GM12878 (cell line): ENCODE measurements around the gene CCL7. TPM values are rescaled to one million over a fixed set of nuclear protein-coding genes. Genes with fewer than 3 reads are reported as not detected.

Source experiments
- ATAC-seq: fragments of 200-7000 bp; cut with Tn5 transposase; 3 replicates; pipeline ENCODE4 v1.9.1; 2020; ENCODE audit warnings: mild to moderate bottlenecking, moderate library complexity
- BruUV-seq: library from RNA; stranded (reverse); fragments of 400-500 nt; replicated peaks from 2 replicates; lab custom pipeline; 2021; lab: Mats Ljungman, UMichigan
- CTCF ChIA-PET: fragments of 300-600 bp; sonication (Branson Sonifier 250); formaldehyde crosslinking; extraction: SDS; loops from one replicate; lab custom pipeline; 2021; ENCODE audit warnings: inconsistent platforms; lab: Yijun Ruan, JAX
- POLR2A ChIA-PET: fragments of 350-600 bp; formaldehyde crosslinking; extraction: SDS; loops from one replicate; lab custom pipeline; 2021; ENCODE audit warnings: inconsistent platforms; lab: Charles Lee
- RAD21 ChIA-PET: fragments of 300-600 bp; sonication (Branson Sonifier 250); formaldehyde crosslinking; loops from one replicate; lab custom pipeline; 2023; ENCODE audit warnings: antibody characterized with exemption; ENCODE audit not compliant: unreplicated experiment; lab: Charles Lee
- SMC1A ChIA-PET: fragments of 300-600 bp; sonication (Branson Sonifier 250); formaldehyde crosslinking; loops from one replicate; lab custom pipeline; 2023; ENCODE audit not compliant: unreplicated experiment, uncharacterized antibody; lab: Charles Lee
- DNase-seq: peaks from one replicate; pipeline ENCODE4 v3.0.0-alpha.2; 2011; ENCODE audit warnings: low read depth, low spot score
- FAIRE-seq: peaks from 3 replicates; lab custom pipeline; 2011; peaks lifted over from hg19 to GRCh38; lab: Jason Lieb, UNC
- H2AFZ ChIP-seq: 2 replicates; pipeline ENCODE4 v1.6.0; 2011; ENCODE audit warnings: low read depth, low read length, control low read depth; ENCODE audit not compliant: control insufficient read depth
- H3K27ac ChIP-seq: 2 replicates; pipeline ENCODE4 v1.5.1; 2011; ENCODE audit warnings: control low read depth; ENCODE audit not compliant: control insufficient read depth, insufficient read depth
- H3K27me3 ChIP-seq, 2 experiments: replicated peaks in 1 of 2; 2 replicates each; pipeline versions ENCODE4 v1.6.0 to v1.6.1; 2011; ENCODE audit warnings: low read length in 1 of 2; ENCODE audit not compliant: control insufficient read depth in 2 of 2, insufficient read depth in 2 of 2
- H3K36me3 ChIP-seq, 2 experiments: 2 replicates each; pipeline ENCODE4 v1.5.1; 2011; ENCODE audit warnings: low read length in 1 of 2; ENCODE audit not compliant: control insufficient read depth in 2 of 2, insufficient read depth in 2 of 2
- H3K4me1 ChIP-seq: 2 replicates; pipeline ENCODE4 v1.6.1; 2011; ENCODE audit warnings: mild to moderate bottlenecking, low read length, moderate library complexity, mixed read lengths; ENCODE audit not compliant: control insufficient read depth, insufficient read depth
- H3K4me2 ChIP-seq: 2 replicates; pipeline ENCODE4 v1.6.0; 2011; ENCODE audit warnings: control low read depth; ENCODE audit not compliant: control insufficient read depth, insufficient read depth
- H3K4me3 ChIP-seq: fragments of 200-600 bp; sonication (generic); 2 replicates; pipeline ENCODE4 v1.5.1; 2016
- H3K79me2 ChIP-seq: 2 replicates; pipeline ENCODE4 v1.6.0; 2011; ENCODE audit warnings: low read length; ENCODE audit not compliant: control insufficient read depth, insufficient read depth
- H3K9ac ChIP-seq: 2 replicates; pipeline ENCODE4 v1.8.0; 2011; ENCODE audit warnings: low read length, control low read depth, mixed read lengths; ENCODE audit not compliant: control insufficient read depth, insufficient read depth
- H3K9me3 ChIP-seq: replicated peaks from 3 replicates; pipeline ENCODE4 v1.5.1; 2011; ENCODE audit warnings: mild to moderate bottlenecking, low read length; ENCODE audit not compliant: control insufficient read depth, insufficient read depth
- H4K20me1 ChIP-seq: 2 replicates; pipeline ENCODE4 v1.6.0; 2011; ENCODE audit not compliant: control insufficient read depth, insufficient read depth
- BCL11A ChIP-seq: IDR thresholded peaks from 2 replicates; pipeline ENCODE4 v1.6.1; 2011; ENCODE audit warnings: low read depth, low read length
- CUX1 ChIP-seq: IDR thresholded peaks from 2 replicates; pipeline ENCODE4 v1.6.1; 2012; ENCODE audit warnings: improper control_type of control experiment, low read depth, low read length; ENCODE audit not compliant: insufficient replicate concordance
- DPF2 ChIP-seq: fragments of 450-650 bp; IDR thresholded peaks from 2 replicates; pipeline ENCODE4 v1.6.1; 2017; ENCODE audit warnings: mild to moderate bottlenecking
- ELK1 ChIP-seq: IDR thresholded peaks from 2 replicates; pipeline ENCODE4 v1.6.1; 2012; ENCODE audit warnings: low read depth, low read length, improper control_type of control experiment
- EZH2 ChIP-seq: IDR thresholded peaks from 2 replicates; pipeline ENCODE4 v1.6.1; 2012; ENCODE audit warnings: low read depth, mild to moderate bottlenecking, control low read depth, inconsistent platforms, low read length, borderline replicate concordance; ENCODE audit not compliant: control insufficient read depth
- KAT2A ChIP-seq: conservative IDR thresholded peaks from 2 replicates; pipeline ENCODE4 v1.6.1; 2011; ENCODE audit warnings: low read depth, low read length; ENCODE audit not compliant: control insufficient read depth
- MXI1 ChIP-seq: fragments of 150-350 bp; IDR thresholded peaks from 2 replicates; pipeline ENCODE4 v1.6.1; 2011; ENCODE audit warnings: low read depth, mild to moderate bottlenecking, inconsistent platforms, low read length, improper control_type of control experiment
- NFYA ChIP-seq: IDR thresholded peaks from 2 replicates; pipeline ENCODE4 v1.6.1; 2011; ENCODE audit warnings: low read depth, mild to moderate bottlenecking, low read length, improper control_type of control experiment, borderline replicate concordance
- POLR2AphosphoS2 ChIP-seq: IDR thresholded peaks from 2 replicates; pipeline ENCODE4 v1.6.1; 2011; ENCODE audit warnings: low read depth, mild to moderate bottlenecking, low read length, improper control_type of control experiment, moderate library complexity
- RCOR1 ChIP-seq: conservative IDR thresholded peaks from 2 replicates; pipeline ENCODE4 v1.6.1; 2012; ENCODE audit warnings: low read depth, low read length, improper control_type of control experiment
- RELA ChIP-seq: fragments of 450-650 bp; IDR thresholded peaks from 2 replicates; pipeline ENCODE4 v1.8.0; 2014; ENCODE audit warnings: borderline replicate concordance; ENCODE audit not compliant: partially characterized antibody
- RFX5 ChIP-seq: IDR thresholded peaks from 2 replicates; pipeline ENCODE4 v1.6.1; 2011; ENCODE audit warnings: low read depth, low read length, improper control_type of control experiment
- SIX5 ChIP-seq: IDR thresholded peaks from 2 replicates; pipeline ENCODE4 v1.6.1; 2011; ENCODE audit warnings: mild to moderate bottlenecking, low read depth, low read length, moderate library complexity; ENCODE audit not compliant: severe bottlenecking
- SMAD5 ChIP-seq: IDR thresholded peaks from 2 replicates; pipeline ENCODE4 v1.6.1; 2016; ENCODE audit warnings: antibody characterized with exemption, low read depth
- SREBF2 ChIP-seq: IDR thresholded peaks from 2 replicates; pipeline ENCODE4 v1.6.1; 2012; ENCODE audit warnings: mild to moderate bottlenecking, low read length
- TCF7 ChIP-seq: IDR thresholded peaks from 2 replicates; pipeline ENCODE4 v1.6.1; 2014; ENCODE audit warnings: antibody characterized with exemption, borderline replicate concordance
- YBX1 ChIP-seq: fragments of 450-650 bp; IDR thresholded peaks from 2 replicates; pipeline ENCODE4 v1.6.1; 2016; ENCODE audit warnings: antibody characterized with exemption
- YY1 ChIP-seq: IDR thresholded peaks from 2 replicates; pipeline ENCODE4 v1.6.1; 2011; ENCODE audit warnings: low read depth, mild to moderate bottlenecking, low read length
- WGBS: methylation state at CpG from one replicate; pipeline ENCODE4 v1.1.6; 2016; ENCODE audit warnings: low lambda C conversion rate; ENCODE audit not compliant: insufficient replicate concordance, insufficient coverage; ENCODE audit errors: missing lambda C conversion rate; 5-methylcytosine and 5-hydroxymethylcytosine counted together
- in situ Hi-C: fragments of 300-500 bp; cut with MboI; formaldehyde crosslinking; loops from 9 replicates; pipeline ENCODE4 v1.14.3; 2018; ENCODE audit warnings: mixed read lengths
- intact Hi-C: fragments of 100-400 bp; cut with micrococcal nuclease; formaldehyde crosslinking; loops from one replicate; pipeline ENCODE4 v1.14.2; 2022; ENCODE audit not compliant: unreplicated experiment
- polyA plus RNA-seq, 11 experiments: library from polyadenylated mRNA; depleted of rRNA in 4 of 11; unstranded in 6 of 11; stranded (reverse) in 5 of 11; fragments of >200 nt; fragmentation: Nextera tagmentation in 4 of 11; fragmentation: Illumina TruSeq in 1 of 11; extraction: Ambion mirVana in 4 of 11; extraction: Trizol in 1 of 11; gene quantifications; 1 replicate in 1 of 11; 2 replicates in 10 of 11; pipeline versions ENCODE4 v1.2.1 to v1.2.3, GENCODE V29; 2011 to 2016; ENCODE audit warnings: inconsistent platforms in 2 of 11, missing spikeins in 2 of 11, low read depth in 1 of 11
- total RNA-seq, 4 experiments: library from RNA; depleted of rRNA in 3 of 4; stranded (reverse); fragments of >200 nt in 3 of 4; fragmentation: Illumina TruSeq in 1 of 4; extraction: Trizol in 1 of 4; gene quantifications; 2 replicates each; pipeline versions ENCODE4 v1.2.1 to v1.2.3, GENCODE V29; 2013 to 2021

The CCL7 gene
- total and polyA plus RNA-seq, 10 of the 15 experiments (the other 5 are each of a cell fraction or from before 2014, with no cell fraction given) = not detected

GRCh38 chr17:34275881-34276280 lies 5.9 kb downstream of the CCL7 start:
- FAIRE-seq = no peak
- H3K79me2 ChIP-seq = no peaks in the 10 kb centered on the region
- POLR2A ChIA-PET = no interaction called here
- no peak for TF ChIP-seq RFX5
- TF ChIP-seq KAT2A = no peak
- TF ChIP-seq RELA = no peak
- TF ChIP-seq YBX1 = no peak
- no peak for TF ChIP-seq NFYA
- TF ChIP-seq RCOR1 = no peak
- TF ChIP-seq TCF7 = no peak
- TF ChIP-seq SMAD5 = no peak
- TF ChIP-seq CUX1 = no peak
- no peak for TF ChIP-seq ELK1
- TF ChIP-seq BCL11A = no peak
- no peak for TF ChIP-seq POLR2AphosphoS2
- TF ChIP-seq SIX5 = no peak
- no peak for TF ChIP-seq EZH2
- no peak for TF ChIP-seq SREBF2
- TF ChIP-seq YY1 = no peak
- TF ChIP-seq DPF2 = no peak
- TF ChIP-seq MXI1 = no peak
- TF ChIP-seq, all 136 proteins: peak for 0
- RAD21 ChIA-PET = no interaction called here
- no peak overlapping the region for H3K9ac ChIP-seq
- no TSS peak for BruUV-seq
- no peaks in the 10 kb centered on the region for H4K20me1 ChIP-seq
- SMC1A ChIA-PET = no interaction called here
- CTCF ChIA-PET = no interaction called here
- H3K4me1 ChIP-seq = no peaks in the 10 kb centered on the region
- no peak overlapping the region for H3K27ac ChIP-seq
- WGBS = 0% methylated on average over 1 of the region's 1 CpG
- H2AFZ ChIP-seq = no peak overlapping the region
- no peaks in the 10 kb centered on the region; a peak in 1 of 4 replicates for H3K27me3 ChIP-seq
- DNase-seq (no peak), ATAC-seq (no peak)
- in situ Hi-C loops = no loop called here
- H3K4me3 ChIP-seq = no peak overlapping the region
- intact Hi-C loops = no loop called here
- H3K36me3 ChIP-seq = no peaks in the 10 kb centered on the region
- no peaks in the 10 kb centered on the region for H3K9me3 ChIP-seq
- H3K4me2 ChIP-seq = no peak overlapping the region
